Testis (tissue), 2 donors: Measurements from ENCODE around the gene RHEB.

ENCODE experiments used
- CTCF ChIP-seq, 3 experiments: fragments of 450-650 bp in 2 of 3; fragments of 200-600 bp in 1 of 3; sonication (generic) in 1 of 3; IDR thresholded peaks; one replicate each; pipeline ENCODE4 v1.5.1; 2016 to 2019; ENCODE audit warnings: antibody characterized with exemption in 3 of 3, mild to moderate bottlenecking in 2 of 3, moderate library complexity in 1 of 3
- POLR2A ChIP-seq: fragments of 450-650 bp; IDR thresholded peaks from one replicate; pipeline ENCODE4 v1.6.1; 2017; ENCODE audit warnings: antibody characterized with exemption, mild to moderate bottlenecking, moderate library complexity

GRCh38 chr7:151420144-151420543 is 99.6 kb downstream of the RHEB start:
- TF ChIP-seq CTCF (IDR thresholded peaks at IDR 0.05) (no peak), POLR2A (no peak)
